ENCODE data around the gene INCENP.

- TF ChIP-seq, protein P1, sequence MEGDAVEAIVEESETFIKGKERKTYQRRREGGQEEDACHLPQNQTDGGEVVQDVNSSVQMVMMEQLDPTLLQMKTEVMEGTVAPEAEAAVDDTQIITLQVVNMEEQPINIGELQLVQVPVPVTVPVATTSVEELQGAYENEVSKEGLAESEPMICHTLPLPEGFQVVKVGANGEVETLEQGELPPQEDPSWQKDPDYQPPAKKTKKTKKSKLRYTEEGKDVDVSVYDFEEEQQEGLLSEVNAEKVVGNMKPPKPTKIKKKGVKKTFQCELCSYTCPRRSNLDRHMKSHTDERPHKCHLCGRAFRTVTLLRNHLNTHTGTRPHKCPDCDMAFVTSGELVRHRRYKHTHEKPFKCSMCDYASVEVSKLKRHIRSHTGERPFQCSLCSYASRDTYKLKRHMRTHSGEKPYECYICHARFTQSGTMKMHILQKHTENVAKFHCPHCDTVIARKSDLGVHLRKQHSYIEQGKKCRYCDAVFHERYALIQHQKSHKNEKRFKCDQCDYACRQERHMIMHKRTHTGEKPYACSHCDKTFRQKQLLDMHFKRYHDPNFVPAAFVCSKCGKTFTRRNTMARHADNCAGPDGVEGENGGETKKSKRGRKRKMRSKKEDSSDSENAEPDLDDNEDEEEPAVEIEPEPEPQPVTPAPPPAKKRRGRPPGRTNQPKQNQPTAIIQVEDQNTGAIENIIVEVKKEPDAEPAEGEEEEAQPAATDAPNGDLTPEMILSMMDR (IDR thresholded peaks at IDR 0.05): no peak
- no peak for TF ChIP-seq POLR2A (IDR thresholded peaks at IDR 0.05)
Measured at GRCh38 chr11:62116451-62116850, 7.4 kb upstream of the INCENP start.

All from lower leg skin (tissue), 3 donors.